Activated T-cell treated with anti-CD3 and anti-CD28 coated beads, Interleukin-2, amount 50 U/mL, for 48 hours (primary cell): ENCODE measurements around the gene RHOBTB1.
"Not testable (repeated sequence)": the region's sequence is repeated elsewhere in the genome, so short reads cannot be mapped to it uniquely, and the experiment has no call there.

Experiments
- DNase-seq, 2 experiments: peaks; one replicate each; pipeline ENCODE4 v3.0.0-alpha.2; 2020

The RHOBTB1 gene, protein sequence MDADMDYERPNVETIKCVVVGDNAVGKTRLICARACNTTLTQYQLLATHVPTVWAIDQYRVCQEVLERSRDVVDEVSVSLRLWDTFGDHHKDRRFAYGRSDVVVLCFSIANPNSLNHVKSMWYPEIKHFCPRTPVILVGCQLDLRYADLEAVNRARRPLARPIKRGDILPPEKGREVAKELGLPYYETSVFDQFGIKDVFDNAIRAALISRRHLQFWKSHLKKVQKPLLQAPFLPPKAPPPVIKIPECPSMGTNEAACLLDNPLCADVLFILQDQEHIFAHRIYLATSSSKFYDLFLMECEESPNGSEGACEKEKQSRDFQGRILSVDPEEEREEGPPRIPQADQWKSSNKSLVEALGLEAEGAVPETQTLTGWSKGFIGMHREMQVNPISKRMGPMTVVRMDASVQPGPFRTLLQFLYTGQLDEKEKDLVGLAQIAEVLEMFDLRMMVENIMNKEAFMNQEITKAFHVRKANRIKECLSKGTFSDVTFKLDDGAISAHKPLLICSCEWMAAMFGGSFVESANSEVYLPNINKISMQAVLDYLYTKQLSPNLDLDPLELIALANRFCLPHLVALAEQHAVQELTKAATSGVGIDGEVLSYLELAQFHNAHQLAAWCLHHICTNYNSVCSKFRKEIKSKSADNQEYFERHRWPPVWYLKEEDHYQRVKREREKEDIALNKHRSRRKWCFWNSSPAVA

DNA sequence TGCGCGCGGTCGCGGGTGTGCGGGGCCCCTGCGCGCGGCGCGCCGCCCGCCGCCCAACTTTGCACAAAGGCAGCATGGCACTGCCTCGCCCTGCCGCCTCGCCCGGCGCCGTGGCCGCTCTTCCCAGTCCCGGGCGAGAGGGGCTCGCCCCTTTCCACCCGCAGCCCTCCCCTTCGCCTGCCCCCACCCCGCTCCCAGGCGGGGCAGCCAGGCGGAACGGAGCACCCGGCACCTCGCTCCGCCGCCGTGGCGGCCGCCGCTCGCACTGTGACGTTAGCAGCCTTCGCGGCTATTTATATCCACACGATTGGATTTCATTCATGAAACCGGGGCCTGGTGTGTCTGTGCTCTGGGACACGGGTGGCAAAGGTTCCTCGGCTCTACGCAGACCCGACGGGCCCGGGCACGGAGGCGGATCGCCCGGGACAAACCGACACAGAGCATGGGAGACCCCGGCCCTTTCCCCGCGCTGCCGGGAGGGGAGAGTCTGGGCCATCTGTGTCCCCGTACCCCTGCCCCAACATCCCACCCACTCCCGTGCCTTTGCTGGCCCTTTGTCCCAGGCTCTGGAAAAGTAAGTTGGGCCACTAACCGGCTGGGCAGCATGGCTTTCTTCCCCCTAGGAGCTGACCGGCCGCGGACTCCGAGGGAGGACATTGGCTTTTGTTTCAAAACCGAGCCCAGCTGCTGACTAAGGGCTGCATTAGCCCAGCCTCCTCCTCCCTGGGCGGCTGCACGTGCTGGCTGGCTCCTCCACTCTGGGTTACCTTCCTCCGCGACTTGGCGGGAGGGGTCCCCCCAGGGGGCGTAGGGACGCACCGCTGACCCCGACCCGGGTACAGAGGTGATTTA, at the start of gene RHOBTB1:
Gene RHOBTB1 (minus strand): TSS at position 128 of the 852 bp plus-strand sequence. CDS start 32,643 bp downstream, outside the sequence.
- DNase-seq = peak; percentile 31 to 44

DNA sequence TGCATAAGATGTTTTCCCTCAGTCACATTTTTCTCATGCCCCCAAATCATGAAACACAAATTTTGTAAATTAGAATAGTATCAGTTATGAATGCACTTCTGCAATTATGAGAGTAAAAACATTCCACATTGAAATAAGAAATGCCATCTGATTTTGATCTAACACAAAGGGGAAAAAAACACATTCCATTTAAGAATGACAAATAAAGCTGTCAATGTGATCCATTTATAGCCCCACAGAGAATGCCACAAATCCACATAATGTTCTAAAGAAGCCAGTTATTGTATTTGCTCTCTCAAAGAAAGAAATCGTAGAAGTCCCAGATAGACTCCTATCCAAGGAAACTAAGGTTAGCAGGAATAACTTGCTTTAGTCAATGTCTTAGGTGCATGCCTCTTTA, 48.7 kb upstream of the RHOBTB1 start:
- DNase-seq = no peak

DNA sequence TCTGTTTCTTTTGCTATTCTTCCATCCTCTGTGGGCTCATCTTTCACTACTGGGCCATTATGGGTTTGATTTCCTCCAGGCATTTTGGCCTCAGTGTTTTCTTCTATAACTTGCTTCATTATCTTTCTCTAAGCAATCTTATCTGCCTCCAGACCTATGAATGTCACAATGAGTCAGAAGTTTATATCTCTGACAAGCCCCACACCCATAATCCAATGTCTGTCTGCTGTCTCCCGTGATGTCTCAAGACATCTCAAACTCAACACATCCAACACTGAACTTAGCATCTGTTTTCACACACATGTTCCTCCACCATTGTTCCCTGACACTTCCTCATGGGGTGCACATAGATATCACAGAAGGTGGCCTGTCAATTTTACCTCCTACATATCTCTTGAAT, 46.7 kb upstream of the RHOBTB1 start:
- no peak for DNase-seq

DNA sequence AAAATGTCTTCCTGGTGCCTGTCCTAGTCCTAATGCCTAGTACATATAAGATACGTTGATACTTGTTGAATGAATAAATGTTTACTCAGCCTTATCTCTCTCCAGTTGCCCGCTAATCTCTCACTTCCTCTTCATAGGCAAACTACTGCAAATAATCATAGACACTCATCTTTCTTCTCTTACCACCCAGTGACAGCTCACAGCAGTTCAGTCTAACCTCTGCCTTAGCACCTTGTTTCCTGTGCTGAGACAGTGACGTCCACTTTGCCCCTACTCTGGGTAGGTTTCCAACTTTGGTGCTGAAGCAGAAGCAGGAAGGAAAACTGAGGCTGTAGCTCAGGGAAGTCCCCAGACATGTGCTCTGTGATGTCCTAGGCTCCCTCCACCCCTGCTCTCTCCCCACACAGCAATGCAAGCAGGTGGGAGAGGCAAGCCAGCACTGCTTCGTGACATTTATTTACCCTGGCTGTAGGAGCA, 45.5 kb upstream of the RHOBTB1 start:
- DNase-seq = no peak

DNA sequence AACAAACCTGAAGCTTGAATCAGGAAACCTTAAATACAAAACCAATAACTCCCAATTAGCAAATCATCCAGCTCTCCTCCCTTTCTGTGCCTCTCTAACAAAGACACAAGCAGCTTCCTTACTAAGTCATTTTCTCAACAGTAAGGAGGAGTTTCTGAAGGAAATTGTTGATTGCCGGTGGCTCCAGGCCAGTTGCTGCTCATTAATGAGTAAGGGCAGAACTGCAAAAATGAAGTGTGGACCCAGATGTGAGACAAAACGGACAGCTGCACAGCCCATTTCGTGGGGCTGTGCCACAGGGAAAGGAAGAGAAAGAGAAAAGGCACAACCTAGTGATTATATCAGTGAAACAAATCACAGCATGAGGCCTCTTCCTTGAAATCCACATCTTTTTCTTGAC, 42.8 kb upstream of the RHOBTB1 start:
- DNase-seq = no peak

DNA sequence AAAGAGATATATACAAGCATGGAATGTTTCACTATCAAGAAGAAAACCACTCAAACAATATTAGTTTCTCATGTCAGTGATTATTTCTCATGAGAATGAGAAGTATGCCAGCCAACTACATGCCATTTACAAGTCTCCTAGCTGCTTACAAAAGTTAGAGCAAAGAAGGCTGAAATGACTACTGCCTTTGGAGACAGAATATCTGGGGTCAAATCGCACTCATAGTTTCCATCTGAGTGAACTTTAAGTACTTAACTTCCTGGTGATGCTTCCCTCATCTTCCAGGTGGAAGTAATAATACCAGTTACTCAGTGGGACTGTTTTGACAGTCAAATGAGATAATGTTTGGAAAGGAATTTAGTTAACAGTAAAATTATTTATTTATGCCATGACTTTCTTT, 42.0 kb upstream of the RHOBTB1 start:
- DNase-seq = no peak

DNA sequence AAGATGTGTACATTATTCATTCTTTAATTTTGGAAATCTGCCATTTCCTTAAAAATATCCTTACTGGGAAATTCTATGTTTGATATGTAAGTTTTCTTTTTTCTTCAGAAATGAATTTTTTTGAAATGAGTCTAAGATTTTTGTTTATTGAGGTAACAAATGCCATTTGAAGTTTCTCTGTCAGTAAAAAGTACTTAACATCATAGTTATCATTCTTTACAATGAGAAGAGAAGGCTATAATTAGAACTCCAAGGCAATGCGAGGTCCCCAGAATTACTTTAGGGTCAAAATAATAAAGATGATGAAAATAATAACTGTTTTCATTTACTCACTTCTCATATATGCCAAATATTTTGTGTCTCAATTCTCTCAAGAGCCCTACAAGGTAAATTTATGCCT, 37.0 kb upstream of the RHOBTB1 start:
- DNase-seq = no peak

DNA sequence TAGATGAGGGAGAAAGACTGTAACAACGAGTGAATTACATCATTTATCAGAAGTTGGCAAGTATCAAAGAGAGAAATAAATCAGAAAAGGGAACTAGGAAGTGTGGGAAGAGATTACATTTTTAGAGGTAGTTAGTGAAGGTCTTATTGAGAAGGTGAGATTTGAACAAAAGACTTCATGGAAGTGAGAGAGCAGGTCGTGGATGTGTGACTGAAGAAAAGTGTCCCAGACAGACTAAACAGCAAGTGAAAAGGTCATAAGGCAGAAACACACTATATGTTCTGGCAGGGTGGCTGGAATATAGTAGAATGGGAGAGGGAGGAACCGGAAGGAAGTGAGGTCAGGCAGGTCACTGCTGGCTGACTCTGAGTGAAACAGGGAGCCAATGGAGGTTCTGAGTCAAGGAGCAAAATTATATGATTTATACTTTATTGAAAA, 35.7 kb upstream of the RHOBTB1 start:
- no peak for DNase-seq

DNA sequence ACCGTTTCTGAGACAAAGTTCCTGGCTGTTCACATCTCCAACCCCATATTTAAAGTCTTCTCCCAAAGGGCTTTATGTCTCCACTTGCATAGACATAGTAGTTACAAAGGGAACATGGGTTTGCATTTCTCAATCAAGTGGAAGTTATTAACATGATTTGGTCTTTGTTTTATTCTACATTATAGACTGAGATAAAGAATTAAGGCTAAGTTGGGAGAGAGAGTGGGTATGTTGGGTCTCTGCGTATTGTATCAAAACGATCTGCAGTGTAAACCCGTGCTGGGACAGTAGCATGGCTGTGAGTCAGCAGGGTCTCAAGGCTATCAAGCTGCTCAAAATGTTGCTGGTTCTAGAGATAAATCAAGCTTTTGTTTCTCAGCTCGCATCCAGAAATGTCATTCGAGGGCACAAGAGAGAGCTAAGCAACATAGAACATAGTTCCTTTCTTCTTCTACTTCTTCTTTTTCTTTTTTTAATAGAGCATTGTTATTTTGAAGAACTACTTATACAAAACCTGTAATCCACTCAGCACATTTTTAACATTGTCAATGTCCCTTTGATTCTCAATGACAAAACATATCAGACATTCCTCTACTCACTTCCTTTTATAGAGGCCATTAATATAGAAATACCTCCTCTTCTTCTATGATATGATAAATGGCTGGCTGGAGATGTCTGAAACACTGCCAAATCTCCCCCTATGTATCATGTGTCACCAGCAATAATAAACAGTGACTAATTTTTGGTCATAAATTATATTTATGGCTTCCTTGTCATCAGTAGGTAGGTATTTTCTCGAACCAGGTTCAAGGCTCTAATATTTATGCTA, 34.5 kb upstream of the RHOBTB1 start:
- no peak for DNase-seq

DNA sequence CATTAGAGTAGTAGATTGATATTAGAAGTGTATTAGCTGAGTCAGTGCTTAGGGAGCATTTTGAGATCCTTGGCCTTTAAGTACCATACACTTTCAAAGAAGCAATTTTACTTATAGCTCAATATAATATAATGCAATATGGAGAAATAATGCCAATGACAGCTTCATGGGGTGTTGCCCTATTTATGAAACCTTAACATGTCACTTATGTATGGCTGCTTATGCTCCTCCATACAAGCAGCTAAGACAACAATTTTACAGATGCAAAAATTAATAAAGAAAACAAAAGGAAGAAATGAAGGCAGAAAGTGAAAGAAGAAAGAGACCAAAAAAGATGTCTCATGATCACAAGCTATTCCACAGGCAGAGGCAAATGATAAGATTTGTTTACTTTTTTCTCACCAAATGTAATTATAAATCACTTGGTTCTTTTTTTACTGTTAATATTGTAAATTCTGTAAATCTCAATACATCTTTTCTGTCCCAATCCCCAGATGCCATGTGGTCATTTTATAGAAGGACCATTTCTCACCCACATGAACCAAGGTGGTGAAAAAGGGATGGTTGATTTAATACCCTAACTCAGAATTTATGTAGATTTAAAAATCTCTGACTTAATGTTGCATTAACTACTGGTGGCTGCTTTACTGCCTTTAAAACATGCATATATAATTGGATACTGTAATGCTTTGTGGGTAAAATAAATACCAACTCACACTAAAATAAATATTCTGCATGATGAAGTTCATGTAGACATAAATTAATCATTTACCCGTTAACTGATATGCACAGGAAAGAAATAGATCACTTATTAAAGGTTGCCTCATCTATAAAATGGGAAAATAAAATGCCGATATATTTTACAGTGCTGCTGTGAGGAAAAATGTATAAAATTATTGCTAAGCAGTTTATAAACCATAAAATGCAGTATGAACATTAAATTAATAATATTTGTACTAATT, 33.5 kb upstream of the RHOBTB1 start:
- DNase-seq = no peak

DNA sequence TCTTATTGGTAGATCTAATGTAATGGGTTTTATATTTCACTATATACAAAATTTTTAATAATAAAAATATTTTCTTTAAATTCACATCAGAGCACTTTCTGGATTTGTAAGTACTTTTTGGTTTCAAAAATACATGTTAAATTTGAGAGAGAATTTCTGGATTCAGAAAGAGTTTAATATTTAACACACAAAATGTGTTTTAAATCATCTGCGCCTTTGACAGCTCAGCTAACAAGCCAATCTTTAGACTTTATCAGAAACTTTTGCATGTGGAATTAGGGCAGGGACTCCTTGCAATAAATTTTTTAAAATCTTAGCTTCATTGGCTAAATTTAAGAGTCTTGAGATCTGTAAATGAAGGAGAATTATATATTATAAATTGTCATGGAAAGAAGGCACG, 32.7 kb upstream of the RHOBTB1 start:
- DNase-seq = no peak

DNA sequence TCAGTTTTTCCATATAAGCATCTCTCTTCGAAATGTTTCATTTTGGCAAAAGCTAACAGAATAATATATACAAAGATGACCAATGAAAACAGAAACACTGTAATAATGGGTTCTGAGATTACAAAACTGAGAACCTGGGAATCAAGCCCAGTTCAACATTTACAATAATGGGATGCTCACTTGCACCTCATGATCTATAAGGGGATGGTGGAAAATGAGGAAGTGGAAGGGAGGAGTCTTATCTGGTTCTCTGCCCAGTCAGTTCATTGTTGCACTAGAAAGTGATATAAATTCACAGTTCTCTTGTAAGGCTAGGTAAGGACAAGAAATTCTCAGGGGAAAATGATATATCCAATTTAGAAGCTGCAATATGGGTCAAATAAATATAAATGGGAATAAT, 31.7 kb upstream of the RHOBTB1 start:
- no peak for DNase-seq

DNA sequence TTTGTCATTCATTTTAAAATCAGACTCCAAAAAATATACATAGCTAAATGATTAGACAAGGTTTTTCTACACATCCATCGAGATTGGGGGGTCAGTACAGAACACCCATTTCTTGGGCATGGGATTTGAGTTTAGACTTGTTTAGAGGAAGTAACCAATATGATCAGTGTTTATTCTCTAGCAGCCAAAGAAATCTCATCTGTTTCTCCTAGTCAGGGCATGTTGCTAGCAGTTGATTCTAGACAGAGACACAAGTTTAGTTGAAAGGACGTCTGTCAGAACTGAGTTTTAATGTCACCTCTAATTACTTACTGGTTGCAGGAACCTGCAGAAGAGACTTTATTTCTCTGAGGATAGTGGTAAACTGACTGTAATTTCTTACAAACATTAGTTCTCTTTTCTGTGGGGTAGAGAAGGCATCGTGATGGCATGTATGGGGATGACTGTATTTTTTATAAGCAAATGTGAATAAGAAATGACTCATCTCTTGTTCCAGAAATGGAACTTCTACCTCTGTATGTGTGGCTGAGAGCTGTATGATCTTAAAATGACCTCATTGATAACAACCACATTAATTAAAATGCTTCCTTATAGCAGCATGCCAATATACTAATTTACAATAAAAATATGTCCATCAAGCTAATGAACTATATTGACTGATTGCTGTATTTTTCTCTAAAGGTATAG, 30.6 kb upstream of the RHOBTB1 start:
- no peak for DNase-seq

DNA sequence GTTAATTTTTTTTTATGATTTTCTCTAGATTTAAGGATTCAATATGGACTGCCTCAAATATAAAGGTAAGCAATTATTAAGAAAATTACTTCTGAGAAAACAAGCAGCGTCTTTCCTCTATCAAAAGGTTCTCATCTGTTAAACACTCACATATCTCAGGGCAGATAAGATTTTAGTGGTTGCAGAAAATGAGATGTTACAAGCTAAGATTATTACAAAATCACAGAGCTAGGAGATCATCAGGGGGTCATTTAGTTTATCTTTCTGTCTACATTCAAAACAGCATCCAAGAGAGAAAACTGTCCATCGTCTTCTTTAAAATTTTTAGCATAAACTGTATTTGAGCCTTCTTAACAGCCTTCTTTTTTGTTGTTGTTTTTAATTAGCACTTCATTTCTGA, 29.1 kb upstream of the RHOBTB1 start:
- DNase-seq = no peak

DNA sequence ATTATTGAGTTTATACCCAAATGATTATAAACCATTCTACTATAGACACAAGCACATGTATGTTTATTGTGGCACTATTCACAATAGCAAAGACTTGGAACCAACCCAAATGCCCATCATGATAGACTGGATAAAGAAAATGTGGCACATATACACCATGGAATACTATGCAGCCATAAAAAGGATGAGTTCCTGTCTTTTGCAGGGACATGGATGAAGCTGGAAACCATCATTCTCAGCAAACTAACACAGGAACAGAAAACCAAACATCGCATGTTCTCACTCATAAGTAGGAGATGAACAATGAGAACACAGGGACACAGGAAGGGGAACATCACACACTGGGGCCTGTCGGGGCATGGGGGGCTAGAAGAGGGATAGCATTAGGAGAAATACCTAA, 28.2 kb upstream of the RHOBTB1 start:
- DNase-seq = not testable (repeated sequence)

DNA sequence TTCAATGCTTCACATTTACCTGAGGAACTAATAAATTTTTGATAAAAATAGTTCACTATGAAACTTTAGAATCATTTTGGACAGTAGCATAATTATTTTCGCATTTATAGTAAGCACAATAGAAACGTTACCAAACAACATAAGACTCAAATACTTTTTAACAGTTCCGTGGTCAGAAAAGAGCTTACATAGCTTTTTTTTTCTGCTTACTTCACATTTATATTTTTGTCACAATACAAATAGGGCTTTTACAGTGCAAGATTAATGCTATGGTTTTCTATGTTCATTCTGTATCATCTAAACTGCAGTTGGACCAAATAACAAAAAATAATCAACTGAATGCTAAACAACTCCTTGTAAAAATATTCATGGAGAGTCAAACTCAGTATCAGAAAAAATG, 26.5 kb upstream of the RHOBTB1 start:
- DNase-seq = no peak

DNA sequence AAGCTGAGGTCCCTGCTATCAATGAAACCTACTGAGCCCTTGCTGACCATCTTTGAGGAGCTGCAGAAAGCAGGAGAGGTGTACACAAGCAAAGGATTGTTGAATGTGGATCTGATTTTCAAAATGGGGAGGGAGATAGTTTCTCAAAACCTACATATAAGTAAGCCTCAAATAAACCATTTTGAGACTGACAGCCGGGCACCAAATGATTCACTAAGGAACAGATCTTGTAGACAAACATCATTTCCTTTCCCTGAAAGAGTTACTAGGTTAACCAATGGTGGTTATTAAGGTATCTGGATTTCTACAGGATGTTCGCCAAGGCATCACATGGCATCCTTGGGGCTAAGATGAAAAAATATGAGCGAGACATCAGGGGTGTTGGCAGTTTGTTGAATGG, 24.5 kb upstream of the RHOBTB1 start:
- no peak for DNase-seq

DNA sequence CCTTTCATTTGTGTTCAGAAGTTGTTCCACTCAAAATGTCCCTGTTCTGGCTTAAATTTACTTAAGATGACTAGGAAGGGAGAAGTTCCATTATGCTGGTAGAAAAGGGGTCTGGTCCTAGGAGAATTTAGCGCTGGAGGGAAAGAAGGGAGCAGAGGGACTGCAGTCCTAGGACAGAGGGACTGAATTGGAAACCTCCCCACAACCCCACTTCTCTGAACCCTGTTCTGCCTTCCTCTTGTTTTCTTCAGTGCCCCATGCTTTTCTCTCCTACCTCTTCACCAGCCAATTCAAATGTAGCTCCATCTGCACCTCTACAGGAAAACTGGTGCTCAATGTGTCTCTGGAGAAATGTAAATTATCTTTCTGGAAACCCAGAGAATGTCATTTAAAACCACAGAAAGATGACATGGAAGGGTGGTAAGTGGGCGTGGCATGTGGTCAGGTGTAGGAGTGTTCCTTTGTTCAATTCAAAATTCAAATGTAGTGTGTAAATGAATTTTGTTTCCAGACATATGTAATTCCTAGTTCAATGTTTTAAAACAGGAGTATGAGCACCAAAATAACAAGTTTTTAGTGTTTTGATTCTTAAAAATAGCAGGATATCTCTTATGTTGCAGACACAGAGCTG, 24.0 kb upstream of the RHOBTB1 start:
- DNase-seq = peak; percentile 32 to 41

DNA sequence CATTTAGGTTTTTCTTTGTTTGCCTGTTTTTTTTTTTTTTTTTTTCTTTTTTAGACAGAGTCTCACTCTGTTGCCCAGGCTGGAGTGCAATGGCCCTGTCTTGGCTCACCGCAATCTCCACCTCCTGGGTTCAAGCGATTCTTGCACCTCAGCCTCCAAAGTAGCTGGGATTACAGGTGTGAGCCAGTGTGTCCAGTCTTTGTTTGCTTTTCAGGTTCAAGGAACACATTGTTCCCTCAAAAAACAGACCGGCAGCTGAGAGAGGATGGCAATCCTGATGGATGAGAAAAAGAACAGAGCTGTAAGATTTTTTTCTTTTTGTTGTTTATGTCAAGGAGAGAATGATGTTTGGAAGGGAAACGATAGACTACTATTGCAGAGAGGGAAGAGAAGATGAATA, 23.3 kb upstream of the RHOBTB1 start:
- no peak for DNase-seq

DNA sequence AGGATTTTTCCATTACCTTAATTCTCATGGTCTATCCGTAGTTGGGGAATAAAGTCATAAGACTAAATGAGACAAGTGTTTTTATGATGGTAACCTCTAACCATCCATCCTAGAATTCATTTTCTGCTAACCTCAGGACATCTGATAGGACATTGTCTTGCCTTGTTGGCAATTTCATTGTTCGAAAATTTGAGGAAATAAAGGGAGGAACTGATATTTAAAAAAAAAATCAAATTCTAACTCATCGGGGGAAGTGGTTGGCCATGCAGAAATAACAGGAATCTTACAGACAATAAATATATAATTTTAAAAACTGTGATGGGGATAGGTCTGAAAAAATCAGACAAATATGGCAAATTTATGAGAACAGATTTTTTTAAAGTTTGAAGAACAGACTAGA, 21.7 kb upstream of the RHOBTB1 start:
- DNase-seq = no peak
